A549 (cell line): ENCODE results near the gene C18orf63. TPM values are rescaled to one million over a fixed set of nuclear protein-coding genes. Genes with fewer than 3 reads are reported as not detected.
A peak's percentile ranks its signal among the peaks of the same experiment; 100 is the strongest.

Experiments used
- ATAC-seq, 2 experiments: fragments of 200-7000 bp in 1 of 2; fragments of >200 bp in 1 of 2; cut with Nextera tagmentation in 1 of 2; cut with Tn5 transposase in 1 of 2; 3 replicates each; pipeline versions ENCODE4 v1.8.0 to v1.9.1; 2018 to 2020; ENCODE audit warnings: mild to moderate bottlenecking in 1 of 2, moderate library complexity in 1 of 2
- CTCF ChIA-PET: fragments of 300-600 bp; sonication (Branson Sonifier 250); formaldehyde crosslinking; extraction: SDS; loops from one replicate; lab custom pipeline; 2021; ENCODE audit warnings: antibody characterized with exemption, inconsistent platforms; lab: Yijun Ruan, JAX
- POLR2A ChIA-PET: fragments of 350-600 bp; formaldehyde crosslinking; extraction: SDS; loops from one replicate; lab custom pipeline; 2021; ENCODE audit warnings: antibody characterized with exemption, inconsistent platforms; lab: Yijun Ruan, JAX
- DNase-seq, 2 experiments: peaks; one replicate each; pipeline versions ENCODE4 v3.0.0 to v3.0.0-alpha.2; 2011 to 2016; ENCODE audit warnings: low read depth in 1 of 2, low spot score in 1 of 2
- FAIRE-seq: peaks from 2 replicates; lab custom pipeline; 2011; peaks lifted over from hg19 to GRCh38; lab: Jason Lieb, UNC
- H3K27ac ChIP-seq, 2 experiments: fragments of >200 bp; sonication (Bioruptor Twin); formaldehyde crosslinking; 3 replicates each; pipeline ENCODE4 v1.5.1; 2016 to 2017
- H3K4me1 ChIP-seq: fragments of >200 bp; sonication (Bioruptor Twin); formaldehyde crosslinking; 3 replicates; pipeline ENCODE4 v1.6.1; 2016
- H3K4me2 ChIP-seq: fragments of >200 bp; sonication (Bioruptor Twin); formaldehyde crosslinking; 3 replicates; pipeline ENCODE4 v1.6.1; 2016
- H3K4me3 ChIP-seq: fragments of >200 bp; sonication (Bioruptor Twin); formaldehyde crosslinking; 3 replicates; pipeline ENCODE4 v1.5.1; 2016
- H3K9me3 ChIP-seq: fragments of >200 bp; sonication (Bioruptor Twin); formaldehyde crosslinking; 3 replicates; pipeline ENCODE4 v1.6.1; 2016
- CHD2 ChIP-seq: fragments of 150-350 bp; IDR thresholded peaks from 2 replicates; pipeline ENCODE4 v1.6.1; 2014; ENCODE audit warnings: low read length; ENCODE audit not compliant: partially characterized antibody
- CHD4 ChIP-seq: fragments of 200-600 bp; sonication (generic); IDR thresholded peaks from 2 replicates; pipeline ENCODE4 v1.6.1; 2016; ENCODE audit warnings: antibody characterized with exemption, mild to moderate bottlenecking, borderline replicate concordance
- EHMT2 ChIP-seq: fragments of 200-600 bp; sonication (generic); IDR thresholded peaks from 2 replicates; pipeline ENCODE4 v1.6.1; 2016; ENCODE audit warnings: antibody characterized with exemption, low read depth, mild to moderate bottlenecking, moderate library complexity
- FOSB ChIP-seq: fragments of 250-450 bp; sonication (Bioruptor Pico); IDR thresholded peaks from 2 replicates; pipeline ENCODE4 v1.5.0; 2020; ENCODE audit warnings: mild to moderate bottlenecking, moderate library complexity
- HOXA7 ChIP-seq: fragments of 250-450 bp; sonication (Bioruptor Pico); IDR thresholded peaks from 2 replicates; pipeline ENCODE4 v1.5.0; 2020; ENCODE audit warnings: mild to moderate bottlenecking, moderate library complexity
- KDM5A ChIP-seq: fragments of 200-600 bp; sonication (generic); IDR thresholded peaks from 2 replicates; pipeline ENCODE4 v1.6.1; 2016; ENCODE audit warnings: antibody characterized with exemption, mild to moderate bottlenecking
- MAFK ChIP-seq: fragments of 450-650 bp; IDR thresholded peaks from 2 replicates; pipeline ENCODE4 v1.6.1; 2014; ENCODE audit not compliant: partially characterized antibody
- MAZ ChIP-seq: fragments of 150-350 bp; IDR thresholded peaks from 2 replicates; pipeline ENCODE4 v1.6.1; 2014; ENCODE audit warnings: antibody characterized with exemption, low read depth, low read length, borderline replicate concordance
- PHF8 ChIP-seq: fragments of 200-600 bp; sonication (generic); IDR thresholded peaks from 2 replicates; pipeline ENCODE4 v1.6.1; 2016; ENCODE audit warnings: low read depth, mild to moderate bottlenecking, antibody characterized with exemption, moderate library complexity, borderline replicate concordance
- RAD21 ChIP-seq, 2 experiments: fragments of >200 bp in 1 of 2; sonication (Bioruptor Twin) in 1 of 2; formaldehyde crosslinking in 1 of 2; IDR thresholded peaks in 1 of 2; conservative IDR thresholded peaks in 1 of 2; 2 replicates in 1 of 2; 3 replicates in 1 of 2; pipeline ENCODE4 v1.6.1; 2012 to 2018; ENCODE audit warnings: inconsistent platforms in 1 of 2
- RFX5 ChIP-seq: fragments of 450-650 bp; IDR thresholded peaks from 2 replicates; pipeline ENCODE4 v1.7.1; 2014; ENCODE audit warnings: antibody characterized with exemption, mild to moderate bottlenecking, moderate library complexity
- SMC3 ChIP-seq: fragments of >200 bp; sonication (Bioruptor Twin); formaldehyde crosslinking; IDR thresholded peaks from 3 replicates; pipeline ENCODE4 v1.6.1; 2018; ENCODE audit warnings: inconsistent platforms
- TP53 ChIP-seq: fragments of 250-450 bp; sonication (Bioruptor Pico); IDR thresholded peaks from 2 replicates; pipeline ENCODE4 v1.5.0; 2021; ENCODE audit warnings: mild to moderate bottlenecking, moderate library complexity
- WGBS: methylation state at CpG from one replicate; pipeline ENCODE4 v1.1.6; 2017; ENCODE audit errors: missing lambda C conversion rate; 5-methylcytosine and 5-hydroxymethylcytosine counted together
- polyA plus RNA-seq, 4 experiments: library from polyadenylated mRNA; depleted of rRNA in 3 of 4; stranded (reverse); fragments of >200 nt; fragmentation: RNase III in 1 of 4; extraction: RNeasy Plus Mini Kit Qiagen cat#74134 plus additional on column Dnase treatment in 1 of 4; gene quantifications; 2 replicates in 3 of 4; 3 replicates in 1 of 4; pipeline ENCODE4 v1.2.3, GENCODE V29; 2011 to 2017
- TF ChIP-seq, protein P1 (sequence below): fragments of >200 bp; sonication (Bioruptor Twin); formaldehyde crosslinking; IDR thresholded peaks from 3 replicates; pipeline ENCODE4 v1.5.1; 2016
- TF ChIP-seq, protein P2 (sequence below): fragments of 250-450 bp; sonication (Bioruptor Pico); IDR thresholded peaks from 2 replicates; pipeline ENCODE4 v1.5.0; 2020; ENCODE audit warnings: low read depth, mild to moderate bottlenecking, moderate library complexity
- TF ChIP-seq, protein P3 (sequence below): fragments of 250-450 bp; sonication (Bioruptor Pico); IDR thresholded peaks from 2 replicates; pipeline ENCODE4 v1.5.0; 2021; ENCODE audit warnings: mild to moderate bottlenecking, moderate library complexity, borderline replicate concordance
- TF ChIP-seq, protein P4 (sequence below): IDR thresholded peaks from 2 replicates; pipeline ENCODE4 v1.6.1; 2012

The C18orf63 gene
- polyA plus RNA-seq, 2 of the 4 experiments (the other 2 are of a cell fraction): not detected

DNA sequence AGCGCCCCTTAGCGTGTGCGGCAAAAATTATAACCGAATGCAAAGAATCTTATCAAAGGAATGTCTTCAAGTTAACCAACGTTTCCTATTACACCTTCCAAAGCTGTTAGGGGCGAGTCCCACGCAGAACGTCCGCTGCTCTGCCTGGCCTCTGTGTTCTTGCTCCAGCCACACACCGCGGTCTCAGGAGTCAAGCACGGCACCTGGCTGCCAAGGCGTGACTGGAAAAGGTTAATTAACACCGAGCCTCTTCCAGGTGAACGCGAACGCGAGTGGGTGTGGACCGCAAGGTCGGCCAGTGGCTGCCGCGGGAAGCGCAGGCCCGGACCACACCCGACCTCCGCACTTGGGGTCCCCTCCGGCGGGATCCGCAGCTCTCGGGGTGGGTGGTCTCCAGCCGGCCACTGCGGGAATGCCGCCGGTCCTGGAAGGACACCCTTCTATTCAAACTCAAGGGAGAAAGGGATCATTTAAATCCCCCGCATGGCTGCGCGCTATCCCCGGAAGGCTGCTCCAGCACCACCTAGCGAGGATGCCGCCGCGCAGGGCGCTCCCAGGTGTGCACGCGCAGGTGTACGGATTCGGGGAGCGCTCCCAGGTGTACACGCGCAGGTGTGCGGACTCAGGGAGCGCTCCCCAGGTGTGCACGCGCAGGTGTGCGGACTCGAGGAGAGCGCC is 24.7 kb upstream of the C18orf63 start:
- DNase-seq (no peak), FAIRE-seq (no peak), ATAC-seq (no peak)
- Histone ChIP-seq H3K9me3 (no peaks in the 10 kb centered on the region), H3K4me2 (peak overlapping the region; percentile 97), H3K4me1 (peaks cover 59% of the 10 kb centered on the region), H3K4me3 (peak overlapping the region; percentile 99), H3K27ac (peak overlapping the region; percentile 87 to 95)
- ChIA-PET CTCF (no interaction called here), POLR2A (no interaction called here)
- TF ChIP-seq HOXA7 (CRISPR knock-in tag): no peak
- 57% methylated on average over 44 of the region's 57 CpGs for WGBS

DNA sequence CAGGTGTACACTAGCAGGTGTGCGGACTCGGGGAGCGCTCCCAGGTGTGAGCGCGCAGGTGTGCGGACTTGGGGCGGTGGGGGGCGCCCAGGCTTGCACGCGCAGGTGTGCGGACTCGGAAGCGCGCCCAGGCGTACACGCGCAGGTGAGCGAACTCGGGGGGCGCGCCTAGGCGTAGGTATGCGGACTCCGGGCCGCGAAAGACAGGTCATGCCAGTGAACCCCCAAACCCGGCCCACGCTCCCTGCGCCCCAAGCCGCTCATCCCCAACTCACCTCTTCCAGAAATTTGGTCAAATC is 24.2 kb upstream of the C18orf63 start:
- DNase-seq (no peak), FAIRE-seq (no peak), ATAC-seq (no peak)
- peak overlapping the region; percentile 99 for H3K4me3 ChIP-seq
- H3K27ac ChIP-seq: peak overlapping the region; percentile 87 to 95
- no peak for TF ChIP-seq MAFK
- TF ChIP-seq, protein P1, sequence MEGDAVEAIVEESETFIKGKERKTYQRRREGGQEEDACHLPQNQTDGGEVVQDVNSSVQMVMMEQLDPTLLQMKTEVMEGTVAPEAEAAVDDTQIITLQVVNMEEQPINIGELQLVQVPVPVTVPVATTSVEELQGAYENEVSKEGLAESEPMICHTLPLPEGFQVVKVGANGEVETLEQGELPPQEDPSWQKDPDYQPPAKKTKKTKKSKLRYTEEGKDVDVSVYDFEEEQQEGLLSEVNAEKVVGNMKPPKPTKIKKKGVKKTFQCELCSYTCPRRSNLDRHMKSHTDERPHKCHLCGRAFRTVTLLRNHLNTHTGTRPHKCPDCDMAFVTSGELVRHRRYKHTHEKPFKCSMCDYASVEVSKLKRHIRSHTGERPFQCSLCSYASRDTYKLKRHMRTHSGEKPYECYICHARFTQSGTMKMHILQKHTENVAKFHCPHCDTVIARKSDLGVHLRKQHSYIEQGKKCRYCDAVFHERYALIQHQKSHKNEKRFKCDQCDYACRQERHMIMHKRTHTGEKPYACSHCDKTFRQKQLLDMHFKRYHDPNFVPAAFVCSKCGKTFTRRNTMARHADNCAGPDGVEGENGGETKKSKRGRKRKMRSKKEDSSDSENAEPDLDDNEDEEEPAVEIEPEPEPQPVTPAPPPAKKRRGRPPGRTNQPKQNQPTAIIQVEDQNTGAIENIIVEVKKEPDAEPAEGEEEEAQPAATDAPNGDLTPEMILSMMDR: no peak
- TF ChIP-seq, protein P2, sequence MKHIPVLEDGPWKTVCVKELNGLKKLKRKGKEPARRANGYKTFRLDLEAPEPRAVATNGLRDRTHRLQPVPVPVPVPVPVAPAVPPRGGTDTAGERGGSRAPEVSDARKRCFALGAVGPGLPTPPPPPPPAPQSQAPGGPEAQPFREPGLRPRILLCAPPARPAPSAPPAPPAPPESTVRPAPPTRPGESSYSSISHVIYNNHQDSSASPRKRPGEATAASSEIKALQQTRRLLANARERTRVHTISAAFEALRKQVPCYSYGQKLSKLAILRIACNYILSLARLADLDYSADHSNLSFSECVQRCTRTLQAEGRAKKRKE (CRISPR knock-in tag): no peak
- no peak for TF ChIP-seq MAZ
- no peak for TF ChIP-seq CHD2
- TF ChIP-seq FOSB (CRISPR knock-in tag): no peak
- no peak for TF ChIP-seq RAD21 (conservative IDR thresholded peaks at IDR 0.05 in 1 of 2, IDR thresholded peaks at IDR 0.05 in 1 of 2)
- TF ChIP-seq, protein P3, sequence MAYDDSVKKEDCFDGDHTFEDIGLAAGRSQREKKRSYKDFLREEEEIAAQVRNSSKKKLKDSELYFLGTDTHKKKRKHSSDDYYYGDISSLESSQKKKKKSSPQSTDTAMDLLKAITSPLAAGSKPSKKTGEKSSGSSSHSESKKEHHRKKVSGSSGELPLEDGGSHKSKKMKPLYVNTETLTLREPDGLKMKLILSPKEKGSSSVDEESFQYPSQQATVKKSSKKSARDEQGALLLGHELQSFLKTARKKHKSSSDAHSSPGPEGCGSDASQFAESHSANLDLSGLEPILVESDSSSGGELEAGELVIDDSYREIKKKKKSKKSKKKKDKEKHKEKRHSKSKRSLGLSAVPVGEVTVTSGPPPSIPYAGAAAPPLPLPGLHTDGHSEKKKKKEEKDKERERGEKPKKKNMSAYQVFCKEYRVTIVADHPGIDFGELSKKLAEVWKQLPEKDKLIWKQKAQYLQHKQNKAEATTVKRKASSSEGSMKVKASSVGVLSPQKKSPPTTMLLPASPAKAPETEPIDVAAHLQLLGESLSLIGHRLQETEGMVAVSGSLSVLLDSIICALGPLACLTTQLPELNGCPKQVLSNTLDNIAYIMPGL (CRISPR knock-in tag): no peak
- TF ChIP-seq SMC3: no peak
- TF ChIP-seq TP53 (CRISPR knock-in tag): no peak
- no peak for TF ChIP-seq RFX5
- TF ChIP-seq, protein P4, sequence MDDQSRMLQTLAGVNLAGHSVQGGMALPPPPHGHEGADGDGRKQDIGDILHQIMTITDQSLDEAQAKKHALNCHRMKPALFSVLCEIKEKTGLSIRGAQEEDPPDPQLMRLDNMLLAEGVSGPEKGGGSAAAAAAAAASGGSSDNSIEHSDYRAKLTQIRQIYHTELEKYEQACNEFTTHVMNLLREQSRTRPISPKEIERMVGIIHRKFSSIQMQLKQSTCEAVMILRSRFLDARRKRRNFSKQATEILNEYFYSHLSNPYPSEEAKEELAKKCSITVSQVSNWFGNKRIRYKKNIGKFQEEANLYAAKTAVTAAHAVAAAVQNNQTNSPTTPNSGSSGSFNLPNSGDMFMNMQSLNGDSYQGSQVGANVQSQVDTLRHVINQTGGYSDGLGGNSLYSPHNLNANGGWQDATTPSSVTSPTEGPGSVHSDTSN: no peak
- TF ChIP-seq CHD4: no peak
- TF ChIP-seq KDM5A: no peak
- no peak for TF ChIP-seq PHF8
- no peak for TF ChIP-seq EHMT2
- H3K9me3 ChIP-seq: no peaks in the 10 kb centered on the region
- H3K4me1 ChIP-seq: peaks cover 54% of the 10 kb centered on the region
- H3K4me2 ChIP-seq: peak overlapping the region; percentile 97
- no CpG with 5 or more reads among the region's 30 CpGs for WGBS
- ChIA-PET POLR2A (no interaction called here), CTCF (no interaction called here)
